ENCODE measurements around the gene TBCD.

TBCD gene

DNA sequence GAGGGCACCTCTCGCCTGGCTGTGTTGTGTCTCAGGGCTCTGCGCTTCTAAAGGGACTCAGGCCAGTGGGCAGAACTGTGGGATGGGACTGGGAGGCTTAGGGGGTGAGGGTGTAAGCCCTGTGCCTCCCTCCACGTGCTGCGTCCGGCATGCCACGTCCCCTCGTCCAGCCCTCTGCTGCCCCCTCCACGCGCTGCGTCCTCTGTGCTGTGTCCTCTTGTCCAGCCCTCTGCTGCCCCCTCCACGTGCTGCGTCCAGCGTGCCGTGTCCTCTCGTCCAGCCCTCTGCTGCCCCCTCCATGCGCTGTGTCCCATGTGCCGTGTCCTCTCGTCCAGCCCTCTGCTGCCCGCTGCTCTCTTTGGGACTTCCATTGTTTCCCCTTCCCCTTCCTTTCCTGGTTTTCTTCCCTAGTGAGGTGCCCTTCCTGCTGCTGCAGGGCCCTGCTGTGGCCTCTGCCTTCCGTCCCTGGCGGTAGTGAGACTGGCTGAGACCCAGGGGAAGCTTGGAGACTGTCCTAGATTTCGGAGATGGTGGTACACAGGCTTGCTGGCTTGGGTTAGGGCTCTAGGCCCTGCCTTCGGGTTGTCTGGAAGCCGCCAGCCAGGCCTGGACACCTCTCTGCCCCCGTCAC lies 94.3 kb downstream of the TBCD start:
- H3K36me3 ChIP-seq: peaks cover 36% of the 10 kb centered on the region
- no peak overlapping the region for H3K9ac ChIP-seq
- H3K9me3 ChIP-seq: peaks cover 8% of the 10 kb centered on the region
- no peak overlapping the region for H3K4me2 ChIP-seq
- H3K27me3 ChIP-seq: no peaks in the 10 kb centered on the region
- no peak overlapping the region for H3K27ac ChIP-seq
- H3K4me1 ChIP-seq: peaks cover 44% of the 10 kb centered on the region
- H3K4me3 ChIP-seq: no peak overlapping the region
- TF ChIP-seq Cebpa-rat (IDR thresholded peaks at IDR 0.05): no peak
- H4K20me1 ChIP-seq: peaks cover 22% of the 10 kb centered on the region; the same call in 1 of the 2 replicates

DNA sequence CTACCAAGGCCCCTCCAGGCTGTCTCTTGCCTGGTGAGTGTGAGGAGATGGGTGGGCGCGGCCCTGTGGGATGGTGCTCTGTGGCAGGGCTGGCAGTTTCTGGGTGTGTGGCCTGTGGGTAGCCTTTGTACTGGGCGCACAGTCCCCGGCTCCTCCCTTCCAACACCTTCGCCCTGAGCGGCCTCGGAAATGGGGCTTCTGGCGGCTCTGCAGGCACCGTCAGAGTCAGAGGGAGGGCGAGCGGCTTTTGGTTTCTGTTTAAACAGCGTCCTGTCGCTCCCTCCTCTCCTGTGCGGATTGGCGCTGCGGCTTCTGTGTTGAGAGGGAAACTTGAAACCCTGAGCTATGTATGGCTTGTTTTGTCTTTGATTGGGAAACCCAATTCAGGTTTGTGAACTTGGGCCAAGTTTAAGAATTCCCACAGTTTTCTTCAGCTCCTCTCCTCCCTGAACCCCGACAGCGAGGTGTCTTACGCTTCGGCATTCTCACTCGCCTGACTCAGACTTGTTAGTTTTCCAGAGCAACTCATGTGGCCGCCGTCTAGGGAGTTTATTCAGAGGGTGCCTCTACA lies 96.2 kb downstream of the TBCD start:
- Histone ChIP-seq H4K20me1 (peaks cover 22% of the 10 kb centered on the region; the same call in 1 of the 2 replicates), H3K36me3 (peaks cover 34% of the 10 kb centered on the region), H3K27ac (no peak overlapping the region), H3K4me3 (no peak overlapping the region), H3K9me3 (peaks cover 8% of the 10 kb centered on the region), H3K27me3 (no peaks in the 10 kb centered on the region), H3K4me2 (peak overlapping the region; percentile 44), H3K9ac (0 out of 2 replicates have a peak overlapping the region, but pooled peaks have one; percentile 10), H3K4me1 (peaks cover 44% of the 10 kb centered on the region)
- TF ChIP-seq Cebpa-rat (IDR thresholded peaks at IDR 0.05): no peak

DNA sequence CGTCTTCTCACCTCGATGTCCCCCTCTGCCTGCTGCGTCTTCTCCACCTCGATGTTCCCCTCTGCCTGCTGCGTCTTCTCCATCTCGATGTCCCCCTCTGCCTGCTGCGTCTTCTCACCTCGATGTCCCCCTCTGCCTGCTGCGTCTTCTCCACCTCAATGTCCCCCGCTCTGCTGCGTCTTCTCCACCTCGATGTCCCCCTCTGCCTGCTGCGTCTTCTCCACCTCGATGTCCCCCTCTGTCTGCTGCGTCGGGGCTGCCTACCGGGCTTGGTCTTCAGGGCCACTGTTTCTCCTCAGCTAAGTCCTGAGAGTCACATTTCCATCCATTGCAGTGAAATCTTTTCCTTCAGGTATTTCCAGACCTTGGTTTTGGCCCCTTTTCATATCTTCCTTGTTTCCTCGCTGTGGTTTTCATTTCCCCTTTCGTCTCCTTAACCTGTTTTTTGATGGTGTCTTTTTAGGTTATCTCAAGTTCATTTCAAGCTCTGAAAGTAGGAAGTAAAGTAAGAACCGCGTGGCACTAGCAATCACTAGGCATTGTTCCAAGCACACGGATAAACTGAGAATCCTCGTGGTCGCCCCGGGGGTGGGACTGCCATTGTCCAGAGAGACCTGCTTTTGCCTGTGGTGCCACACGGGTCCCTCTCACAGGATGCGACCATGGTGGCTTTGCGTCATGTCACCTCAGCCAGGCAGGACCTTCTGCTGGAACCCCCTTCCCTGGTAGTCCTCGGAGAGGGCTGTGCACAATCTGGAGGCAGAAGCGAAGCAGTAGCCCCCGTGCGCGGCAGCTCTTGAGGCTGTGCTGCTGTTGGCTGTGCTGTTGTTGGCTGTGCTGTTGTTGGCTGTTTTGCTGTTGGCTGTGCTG lies 97.4 kb downstream of the TBCD start:
- Histone ChIP-seq H3K9me3 (peaks cover 8% of the 10 kb centered on the region), H3K36me3 (peaks cover 38% of the 10 kb centered on the region), H3K4me1 (peaks cover 44% of the 10 kb centered on the region), H3K27me3 (no peaks in the 10 kb centered on the region), H4K20me1 (peaks cover 22% of the 10 kb centered on the region; the same call in 1 of the 2 replicates), H3K27ac (no peak overlapping the region; the same call in 1 of the 2 replicates), H3K9ac (no peak overlapping the region), H3K4me3 (no peak overlapping the region), H3K4me2 (peak overlapping the region; percentile 66)
- TF ChIP-seq Cebpa-rat (IDR thresholded peaks at IDR 0.05): no peak

DNA sequence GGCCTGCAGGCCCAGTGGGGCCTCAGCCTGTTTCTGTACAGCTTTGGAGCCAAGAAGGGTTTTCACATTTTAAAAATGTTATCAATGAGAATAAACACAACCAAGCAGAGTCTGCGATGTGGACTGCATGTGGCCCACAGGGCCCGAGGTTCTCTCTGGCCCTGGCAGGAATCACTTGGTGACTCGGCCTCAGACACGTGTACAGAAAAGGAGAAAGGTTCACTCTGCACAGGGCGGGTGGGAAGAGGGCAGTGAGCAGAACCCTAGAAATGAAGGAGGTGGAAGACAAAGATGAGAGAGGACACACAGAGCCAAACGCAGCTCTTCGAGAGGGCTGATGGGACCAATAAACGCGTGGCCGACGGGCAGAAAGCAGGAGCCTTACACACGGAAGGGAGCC lies 99.5 kb downstream of the TBCD start:
- peaks cover 8% of the 10 kb centered on the region for H3K9me3 ChIP-seq
- peaks cover 32% of the 10 kb centered on the region for H3K36me3 ChIP-seq
- peaks cover 22% of the 10 kb centered on the region; the same call in 1 of the 2 replicates for H4K20me1 ChIP-seq
- no peak overlapping the region for H3K4me2 ChIP-seq
- no peak overlapping the region for H3K27ac ChIP-seq
- peaks cover 39% of the 10 kb centered on the region for H3K4me1 ChIP-seq
- no peaks in the 10 kb centered on the region for H3K27me3 ChIP-seq
- H3K4me3 ChIP-seq: no peak overlapping the region
- TF ChIP-seq Cebpa-rat (IDR thresholded peaks at IDR 0.05): no peak
- no peak overlapping the region for H3K9ac ChIP-seq

DNA sequence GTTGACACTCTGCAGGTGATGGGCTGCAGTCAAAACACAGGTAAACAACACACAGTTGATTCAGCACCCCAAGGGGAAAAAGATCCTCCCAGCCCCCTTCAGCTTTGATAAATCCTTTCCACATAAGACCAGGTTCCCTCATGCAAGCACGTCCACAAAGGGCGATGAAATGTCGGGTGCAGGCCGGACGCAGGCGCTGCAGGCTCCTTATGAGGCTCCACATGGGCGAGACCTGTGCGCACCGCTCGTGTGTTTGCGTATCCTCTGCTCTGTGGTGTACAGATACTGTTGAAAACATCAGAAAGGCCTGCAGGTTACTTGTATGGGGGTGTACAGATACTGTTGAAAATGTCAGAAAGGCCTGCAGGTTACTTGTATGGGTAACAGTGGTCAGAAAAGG lies 102.4 kb downstream of the TBCD start:
- peaks cover 8% of the 10 kb centered on the region for H3K9me3 ChIP-seq
- no peak overlapping the region for H3K4me2 ChIP-seq
- H3K27ac ChIP-seq: no peak overlapping the region
- H3K4me3 ChIP-seq: no peak overlapping the region
- H3K9ac ChIP-seq: no peak overlapping the region
- no peaks in the 10 kb centered on the region for H3K27me3 ChIP-seq
- peaks cover 9% of the 10 kb centered on the region; the same call in 1 of the 2 replicates for H4K20me1 ChIP-seq
- no peak for TF ChIP-seq Cebpa-rat (IDR thresholded peaks at IDR 0.05)
- H3K36me3 ChIP-seq: peaks cover 36% of the 10 kb centered on the region
- H3K4me1 ChIP-seq: peaks cover 30% of the 10 kb centered on the region

DNA sequence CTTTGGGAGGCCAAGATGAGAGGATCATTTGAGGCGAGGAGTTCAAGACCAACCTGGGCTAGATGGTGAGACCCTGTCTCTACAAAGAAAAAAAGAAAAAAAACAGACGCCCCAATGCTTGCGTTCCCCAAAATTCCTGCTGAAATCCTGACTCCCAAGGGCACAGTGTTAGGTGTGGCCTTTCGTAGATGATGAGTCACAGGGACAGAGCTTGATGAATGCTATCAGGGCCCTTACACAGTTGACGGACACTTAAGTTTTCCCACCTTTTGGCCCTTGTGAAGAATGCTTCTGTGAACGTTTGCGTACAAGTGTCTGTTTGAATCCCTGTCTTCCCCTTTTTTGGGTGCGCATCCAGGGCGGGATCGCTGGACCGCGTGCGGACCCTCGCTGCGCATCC lies 104.5 kb downstream of the TBCD start:
- Histone ChIP-seq H4K20me1 (peaks cover 14% of the 10 kb centered on the region), H3K27me3 (no peaks in the 10 kb centered on the region), H3K4me3 (no peak overlapping the region), H3K27ac (no peak overlapping the region), H3K9me3 (no peaks in the 10 kb centered on the region), H3K4me2 (no peak overlapping the region), H3K4me1 (peaks cover 38% of the 10 kb centered on the region), H3K9ac (no peak overlapping the region), H3K36me3 (peaks cover 24% of the 10 kb centered on the region)
- no peak for TF ChIP-seq Cebpa-rat (IDR thresholded peaks at IDR 0.05)

DNA sequence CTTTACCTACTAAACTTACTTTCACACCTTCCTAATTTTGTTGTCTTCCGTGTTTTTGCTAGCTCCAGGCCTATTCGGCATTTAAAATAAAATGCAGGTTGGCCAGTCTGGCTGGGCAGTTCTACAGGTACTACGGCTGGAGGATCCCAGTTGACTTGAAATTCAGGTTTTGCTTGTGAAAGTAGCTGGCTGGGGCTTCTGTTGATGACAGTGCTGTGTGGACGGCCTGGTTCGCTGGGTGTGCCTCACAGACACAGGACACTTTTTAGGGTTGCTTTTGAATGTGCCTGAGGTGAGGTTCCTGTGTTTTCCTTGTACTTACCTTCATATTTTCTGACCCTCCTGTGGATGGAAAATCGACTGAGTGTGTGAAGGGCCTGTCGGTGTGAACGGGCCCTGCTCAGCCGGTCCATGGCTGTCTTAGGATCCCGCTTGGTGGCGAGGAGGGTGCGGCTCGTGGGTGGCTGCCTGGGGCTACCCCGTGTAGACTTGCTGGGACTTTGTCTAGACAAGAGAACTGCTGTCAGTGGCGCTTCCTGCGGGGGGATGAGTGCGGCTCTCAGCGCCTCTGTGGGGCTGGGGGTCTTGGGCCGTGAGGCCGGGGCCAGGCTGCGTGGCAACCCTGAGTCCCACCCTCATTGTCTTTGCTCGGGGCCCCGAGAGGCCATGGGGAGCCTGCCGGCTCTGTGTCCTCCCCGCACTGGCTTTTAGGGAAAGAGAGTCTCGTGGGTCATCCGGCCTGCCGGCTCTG lies 106.7 kb downstream of the TBCD start:
- H3K4me3 ChIP-seq: peak overlapping the region; percentile 62
- TF ChIP-seq Cebpa-rat (IDR thresholded peaks at IDR 0.05): no peak
- H3K4me1 ChIP-seq: peaks cover 60% of the 10 kb centered on the region
- peak overlapping the region; percentile 92 for H3K27ac ChIP-seq
- peaks cover 33% of the 10 kb centered on the region for H4K20me1 ChIP-seq
- no peaks in the 10 kb centered on the region for H3K27me3 ChIP-seq
- peak overlapping the region; percentile 100 for H3K4me2 ChIP-seq
- peak overlapping the region; percentile 79 for H3K9ac ChIP-seq
- H3K9me3 ChIP-seq: no peaks in the 10 kb centered on the region
- H3K36me3 ChIP-seq: peaks cover 18% of the 10 kb centered on the region

DNA sequence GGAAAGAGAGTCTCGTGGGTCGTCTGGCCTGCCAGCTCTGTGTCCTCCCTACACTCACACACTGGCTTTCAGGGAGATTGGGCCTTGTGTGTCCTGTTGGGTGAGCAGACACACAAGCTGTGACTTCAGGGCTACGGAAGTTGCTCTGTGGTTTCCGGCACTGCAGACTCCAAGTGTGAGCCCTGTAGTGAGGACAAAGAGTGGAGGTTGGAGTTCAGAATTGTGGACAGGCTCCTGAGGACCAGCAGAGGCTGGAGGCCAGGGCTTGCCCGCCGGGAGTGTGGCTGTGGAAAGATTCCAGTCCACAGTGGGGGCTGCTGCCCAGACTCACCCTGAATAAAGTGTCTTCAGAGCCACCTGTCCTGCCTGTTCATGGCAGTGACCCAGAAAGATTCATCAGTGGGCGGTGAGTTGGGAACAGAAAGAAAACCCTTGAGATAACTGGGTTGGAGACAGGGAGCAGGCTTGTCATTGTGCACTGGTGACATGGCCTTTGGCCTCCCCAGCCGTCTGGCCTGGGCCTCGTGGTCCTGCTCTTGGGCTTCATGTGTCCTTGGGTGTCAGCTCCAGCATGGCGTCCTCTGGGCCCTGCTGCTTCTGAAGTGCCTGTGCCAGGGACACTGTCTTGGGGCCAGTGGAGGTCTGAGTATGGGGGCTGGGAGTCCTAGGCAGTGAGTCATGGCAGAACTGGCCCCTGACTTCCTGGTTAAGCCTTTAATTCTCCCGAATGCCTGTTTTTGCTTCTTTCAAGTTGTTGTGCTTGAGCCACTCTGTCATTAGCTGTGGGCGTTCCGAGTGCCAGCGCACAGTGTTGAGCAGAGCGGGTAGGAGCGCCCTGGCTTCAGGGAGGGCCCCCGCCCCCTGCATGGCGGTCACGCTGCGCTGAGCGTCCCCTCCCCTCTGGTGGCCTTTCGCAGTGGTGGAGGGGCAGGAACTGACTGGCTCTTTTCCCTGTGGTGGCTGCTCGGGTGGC lies 107.9 kb downstream of the TBCD start:
- Histone ChIP-seq H3K9me3 (no peaks in the 10 kb centered on the region), H3K9ac (peak overlapping the region; percentile 79), H3K36me3 (peaks cover 10% of the 10 kb centered on the region), H3K4me2 (peak overlapping the region; percentile 100), H4K20me1 (peaks cover 44% of the 10 kb centered on the region), H3K4me3 (peak overlapping the region; percentile 62), H3K4me1 (peaks cover 72% of the 10 kb centered on the region), H3K27me3 (no peaks in the 10 kb centered on the region), H3K27ac (peak overlapping the region; percentile 92)
- no peak for TF ChIP-seq Cebpa-rat (IDR thresholded peaks at IDR 0.05)
